CD14-positive monocyte (primary cell): ENCODE measurements around the gene CD28. TPM values are rescaled to one million over a fixed set of nuclear protein-coding genes. Genes with fewer than 3 reads are reported as not detected.

ENCODE experiments used
- DNase-seq, 3 donors: peaks; one replicate each; pipeline ENCODE4 v3.0.0-alpha.2; 2011 to 2022
- H2AFZ ChIP-seq: 2 replicates; pipeline ENCODE4 v1.6.0; 2012; ENCODE audit warnings: mild to moderate bottlenecking, low read depth, low read length, inconsistent platforms; ENCODE audit not compliant: insufficient read depth, poor library complexity, severe bottlenecking
- H3K27ac ChIP-seq, 2 donors: 1 replicate in 1 of 2; 2 replicates in 1 of 2; pipeline ENCODE4 v1.5.1; 2012 to 2013; ENCODE audit warnings: low read length in 2 of 2, control low read depth in 1 of 2, inconsistent platforms in 1 of 2, low read depth in 1 of 2, mild to moderate bottlenecking in 1 of 2
- H3K27me3 ChIP-seq, 2 donors: one replicate each; pipeline versions ENCODE4 v1.6.0 to v1.6.1; 2011 to 2013; ENCODE audit warnings: low read length in 2 of 2; ENCODE audit not compliant: control insufficient read depth in 2 of 2, insufficient read depth in 2 of 2
- H3K36me3 ChIP-seq, 2 donors: replicated peaks in 1 of 2; 1 replicate in 1 of 2; 2 replicates in 1 of 2; pipeline versions ENCODE4 v1.5.1 to v1.6.1; 2012 to 2013; ENCODE audit warnings: low read length in 2 of 2, control low read depth in 1 of 2, inconsistent platforms in 1 of 2, mild to moderate bottlenecking in 1 of 2; ENCODE audit not compliant: insufficient read depth in 2 of 2, control insufficient read depth in 1 of 2
- H3K4me1 ChIP-seq, 2 donors: 1 replicate in 1 of 2; 2 replicates in 1 of 2; pipeline versions ENCODE4 v1.5.1 to v1.6.1; 2012 to 2013; ENCODE audit warnings: low read length in 2 of 2, control low read depth in 1 of 2, inconsistent platforms in 1 of 2, mild to moderate bottlenecking in 1 of 2, moderate library complexity in 1 of 2; ENCODE audit not compliant: insufficient read depth in 2 of 2, control insufficient read depth in 1 of 2
- H3K4me2 ChIP-seq: replicated peaks from 2 replicates; pipeline ENCODE3; 2012; ENCODE audit warnings: low read length, moderate library complexity, mild to moderate bottlenecking; ENCODE audit not compliant: poor library complexity, severe bottlenecking; ENCODE audit errors: extremely low read depth
- H3K4me3 ChIP-seq, 3 experiments: fragments of 200-600 bp in 1 of 3; sonication (generic) in 1 of 3; replicated peaks in 1 of 3; 1 replicate in 2 of 3; 2 replicates in 1 of 3; pipeline ENCODE4 v1.5.1; 2011 to 2013; ENCODE audit warnings: low read length in 3 of 3, mild to moderate bottlenecking in 3 of 3, control low read depth in 2 of 3, low read depth in 2 of 3, inconsistent platforms in 1 of 3, moderate library complexity in 1 of 3
- H3K79me2 ChIP-seq: 2 replicates; pipeline ENCODE4 v1.6.0; 2012; ENCODE audit warnings: mild to moderate bottlenecking, control low read depth, inconsistent platforms, low read length, moderate library complexity; ENCODE audit not compliant: insufficient read depth
- H3K9ac ChIP-seq: 2 replicates; pipeline ENCODE4 v1.6.0; 2017; ENCODE audit warnings: low read length, mild to moderate bottlenecking; ENCODE audit not compliant: insufficient read depth, poor library complexity, severe bottlenecking
- H3K9me3 ChIP-seq, 2 donors: replicated peaks in 1 of 2; 1 replicate in 1 of 2; 2 replicates in 1 of 2; pipeline versions ENCODE4 v1.5.1 to v1.6.1; 2012 to 2013; ENCODE audit warnings: low read length in 2 of 2, control low read depth in 1 of 2; ENCODE audit not compliant: control insufficient read depth in 1 of 2, insufficient read depth in 1 of 2
- H4K20me1 ChIP-seq: 2 replicates; pipeline ENCODE4 v1.6.0; 2012; ENCODE audit warnings: mild to moderate bottlenecking, low read length, control low read depth, moderate library complexity; ENCODE audit not compliant: insufficient read depth
- H3K27ac Mint-ChIP-seq, 7 donors: one replicate each; pipeline ENCODE4 v1.8.0; 2020; ENCODE audit warnings: mild to moderate bottlenecking in 7 of 7, mixed read lengths in 7 of 7, moderate library complexity in 6 of 7, inconsistent platforms in 2 of 7
- H3K27me3 Mint-ChIP-seq, 3 donors: one replicate each; pipeline ENCODE4 v1.8.0; 2021 to 2022; ENCODE audit warnings: low read depth in 3 of 3, mild to moderate bottlenecking in 3 of 3, mixed read lengths in 3 of 3, moderate library complexity in 3 of 3, inconsistent platforms in 1 of 3
- H3K36me3 Mint-ChIP-seq, 2 donors: one replicate each; pipeline ENCODE4 v1.8.0; 2020; ENCODE audit warnings: mixed read lengths in 2 of 2, inconsistent platforms in 1 of 2, mild to moderate bottlenecking in 1 of 2
- H3K4me1 Mint-ChIP-seq: one replicate; pipeline ENCODE4 v1.8.0; 2020; ENCODE audit warnings: mild to moderate bottlenecking, mixed read lengths
- H3K4me3 Mint-ChIP-seq, 2 donors: one replicate each; pipeline ENCODE4 v1.8.0; 2020; ENCODE audit warnings: mild to moderate bottlenecking in 2 of 2, mixed read lengths in 2 of 2, moderate library complexity in 1 of 2
- H3K9me3 Mint-ChIP-seq, 7 donors: one replicate each; pipeline ENCODE4 v1.8.0; 2020 to 2022; ENCODE audit warnings: mixed read lengths in 7 of 7, mild to moderate bottlenecking in 6 of 7, moderate library complexity in 6 of 7, inconsistent platforms in 2 of 7
- CTCF ChIP-seq: fragments of 200-600 bp; IDR thresholded peaks from one replicate; pipeline ENCODE4 v1.8.0; 2022; ENCODE audit warnings: antibody characterized with exemption, mild to moderate bottlenecking
- WGBS: methylation state at CpG from one replicate; pipeline ENCODE4 v1.1.5; 2013; ENCODE audit warnings: missing lambda C conversion rate; ENCODE audit not compliant: insufficient coverage; 5-methylcytosine and 5-hydroxymethylcytosine counted together
- intact Hi-C, 2 donors: fragments of 100-400 bp; cut with micrococcal nuclease; formaldehyde crosslinking; loops; one replicate each; pipeline versions ENCODE4 v1.15.0 to v1.15.1; 2023
- polyA plus RNA-seq, 3 donors: library from polyadenylated mRNA; depleted of rRNA in 1 of 3; unstranded in 2 of 3; stranded (reverse) in 1 of 3; fragments of 300-500 nt in 2 of 3; fragments of >200 nt in 1 of 3; fragmentation: Illumina TruSeq in 2 of 3; gene quantifications; 1 replicate in 2 of 3; 2 replicates in 1 of 3; pipeline ENCODE4 v1.2.3, GENCODE V29; 2012 to 2021

The CD28 gene
- polyA plus RNA-seq, 3 donors = 0.09 to 0.21 TPM; not detected in 1

- H3K27ac ChIP-seq = no peak overlapping the region
- no peak overlapping the region for H3K9ac ChIP-seq
- H3K4me1 ChIP-seq = no peaks in the 10 kb centered on the region
- H3K79me2 ChIP-seq = no peaks in the 10 kb centered on the region
- intact Hi-C loops = no loop called here
- H3K27me3 ChIP-seq = no peaks in the 10 kb centered on the region
- no peaks in the 10 kb centered on the region for H4K20me1 ChIP-seq
- Mint-ChIP-seq H3K9me3 (peaks cover 21 to 31% (median 24%) of the 10 kb centered on the region in 7 donors), H3K27ac (no peak overlapping the region), H3K36me3 (no peaks in the 10 kb centered on the region), H3K4me1 (peaks cover 3% of the 10 kb centered on the region), H3K4me3 (no peak overlapping the region), H3K27me3 (peaks cover 0 to 1% (median 1%) of the 10 kb centered on the region in 3 donors)
- WGBS = 67% methylated on average over 3 of the region's 4 CpGs
- TF ChIP-seq CTCF = no peak
- no peak overlapping the region for H2AFZ ChIP-seq
- no peaks in the 10 kb centered on the region for H3K36me3 ChIP-seq
- peaks cover 4 to 18% of the 10 kb centered on the region in 2 donors for H3K9me3 ChIP-seq
- H3K4me3 ChIP-seq = no peak overlapping the region
- no peak overlapping the region for H3K4me2 ChIP-seq
- peak; percentile 3 to 40 (median 10) for DNase-seq
These were observed 52.6 kb downstream of the CD28 start for GRCh38 chr2:203758841-203759689.

- H3K4me3 ChIP-seq = no peak overlapping the region
- Mint-ChIP-seq H3K4me1 (peaks cover 5% of the 10 kb centered on the region), H3K4me3 (no peak overlapping the region), H3K27ac (peak overlapping the region in 1 of 7 donors; percentile 17), H3K36me3 (no peaks in the 10 kb centered on the region), H3K9me3 (peaks cover 18 to 28% (median 21%) of the 10 kb centered on the region in 7 donors), H3K27me3 (peaks cover 0 to 3% (median under 1%) of the 10 kb centered on the region in 3 donors)
- no peak overlapping the region for H3K27ac ChIP-seq
- no peak for DNase-seq
- intact Hi-C loops = no loop called here
- H3K27me3 ChIP-seq = no peaks in the 10 kb centered on the region
- peaks cover 4 to 18% of the 10 kb centered on the region in 2 donors for H3K9me3 ChIP-seq
- no peaks in the 10 kb centered on the region for H3K79me2 ChIP-seq
- WGBS = 96% methylated on average over 2 of the region's 4 CpGs
- no peak for TF ChIP-seq CTCF
- no peaks in the 10 kb centered on the region for H4K20me1 ChIP-seq
- no peak overlapping the region for H2AFZ ChIP-seq
- no peaks in the 10 kb centered on the region for H3K36me3 ChIP-seq
- H3K9ac ChIP-seq = no peak overlapping the region
- no peaks in the 10 kb centered on the region for H3K4me1 ChIP-seq
- no peak overlapping the region for H3K4me2 ChIP-seq
These were observed 53.4 kb downstream of the CD28 start for GRCh38 chr2:203759690-203760365.
